ENCODE data around the gene COL11A2. TPM values are rescaled to one million over a fixed set of nuclear protein-coding genes. Genes with fewer than 3 reads are reported as not detected.

COL11A2 gene
- total RNA-seq, 1 experiment from 2014 or later, result 2.3 TPM

DNA sequence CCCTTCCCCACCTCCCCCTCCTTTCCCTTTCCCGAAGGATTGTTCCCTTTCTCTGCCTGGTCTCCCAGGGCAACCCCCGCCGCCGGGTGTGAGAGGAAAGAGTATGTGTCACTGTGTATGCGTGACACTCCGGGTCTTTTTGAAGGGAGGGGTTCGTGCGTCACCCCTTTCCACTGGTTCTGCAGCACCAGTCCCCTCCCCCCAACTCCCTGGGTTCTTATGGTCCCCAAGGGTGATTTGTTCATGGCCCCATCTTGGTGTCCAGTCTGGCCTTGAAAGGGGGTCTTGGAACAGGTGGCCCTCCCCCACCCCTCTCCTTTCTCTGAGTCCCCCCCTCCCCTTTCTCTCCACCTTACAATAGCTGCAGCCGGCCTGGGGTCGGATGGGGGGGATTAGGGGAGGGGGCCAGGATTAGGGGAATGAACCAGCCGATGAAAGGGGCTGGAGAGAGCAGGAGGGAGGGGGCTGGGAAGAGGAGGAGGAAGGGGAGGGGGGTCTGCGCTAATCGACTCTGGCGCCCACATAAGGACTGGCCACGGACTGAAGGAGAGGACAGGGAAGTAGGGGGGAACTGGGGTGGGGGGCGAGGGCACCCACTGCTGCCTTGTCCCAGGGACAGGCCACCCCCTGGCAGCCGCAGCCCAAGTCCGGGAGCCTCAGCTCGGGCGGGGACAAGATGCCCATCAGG lies 14.7 kb upstream of the COL11A2 start:
- H3K4me3 Mint-ChIP-seq, result peak overlapping the region; percentile 83 to 95
- H3K36me3 Mint-ChIP-seq (ENCODE audit: insufficient read depth in 1 of 3, low read depth in 3 of 3), result peaks cover 26 to 43% (median 34%) of the 10 kb centered on the region in 3 experiments
- peaks cover 18% of the 10 kb centered on the region for H3K23me2 ChIP-seq (ENCODE audit: insufficient read length, low read depth, low read length, poor library complexity, severe bottlenecking)
- H2BK20ac ChIP-seq (ENCODE audit: low read depth, low read length, poor library complexity, severe bottlenecking), result no peak overlapping the region
- no peak overlapping the region; a peak in 1 of 7 replicates for H3K27ac Mint-ChIP-seq
- H3K4me1 ChIP-seq (ENCODE audit: insufficient read depth, low read length), result peaks cover 6% of the 10 kb centered on the region; the same call in 1 of the 2 replicates
- no peaks in the 10 kb centered on the region; the same call in 1 of the 2 replicates for H3K79me2 ChIP-seq (ENCODE audit: insufficient read depth, low read length)
- H3K4me1 Mint-ChIP-seq, result peaks cover 38 to 46% of the 10 kb centered on the region in 2 experiments
- H3K27me3 Mint-ChIP-seq (ENCODE audit: low read depth), result peaks cover 53% of the 10 kb centered on the region
- H3K79me1 ChIP-seq (ENCODE audit: insufficient read depth, low read depth, low read length, poor library complexity, severe bottlenecking), result no peaks in the 10 kb centered on the region
- H3K4me2 ChIP-seq (ENCODE audit: insufficient read depth, insufficient read length, low read length), result peak overlapping the region; percentile 80
- H2BK12ac ChIP-seq (ENCODE audit: insufficient read length, low read depth, low read length), result no peak overlapping the region
- H3K9me3 ChIP-seq (ENCODE audit: control insufficient read depth, low read depth, low read length), result no peaks in the 10 kb centered on the region
- H4K8ac ChIP-seq (replicated peaks; ENCODE audit: insufficient read length, low read depth, low read length), result no peak overlapping the region
- peaks cover 25% of the 10 kb centered on the region; the same call in 1 of the 2 replicates for H3K27me3 ChIP-seq (ENCODE audit: insufficient read depth, low read length)
- H3K23ac ChIP-seq (ENCODE audit: insufficient read length, low read depth, low read length), result no peak overlapping the region
- H2BK15ac ChIP-seq (ENCODE audit: low read depth, low read length), result no peak overlapping the region
- H4K5ac ChIP-seq (ENCODE audit: insufficient read length, low read depth, low read length), result no peak overlapping the region
- H2AK5ac ChIP-seq (ENCODE audit: insufficient read length, low read length), result no peak overlapping the region
- H3K9ac ChIP-seq (ENCODE audit: extremely low read depth, insufficient read length, low read length), result no peak overlapping the region
- no peak overlapping the region for H3K18ac ChIP-seq (ENCODE audit: insufficient read length, low read depth, low read length)
- H3K27ac ChIP-seq (ENCODE audit: insufficient read length, low read depth, low read length), result no peak overlapping the region
- H2BK5ac ChIP-seq (ENCODE audit: insufficient read length, low read length), result no peak overlapping the region
- H3K4ac ChIP-seq (ENCODE audit: low read depth, low read length), result no peak overlapping the region
- no peak overlapping the region for H4K91ac ChIP-seq (ENCODE audit: insufficient read length, low read depth, low read length)
- no peaks in the 10 kb centered on the region; a peak in 1 of 5 replicates for H3K9me3 Mint-ChIP-seq
- no CpG with 5 or more reads among the region's 20 CpGs for WGBS (ENCODE audit: extremely low coverage, insufficient read length, low lambda C conversion rate)
- H3K56ac ChIP-seq (ENCODE audit: insufficient read length, low read depth, low read length), result no peak overlapping the region
- no peak overlapping the region for H3T11ph ChIP-seq (ENCODE audit: low read length)
- no peak for DNase-seq
- H3K14ac ChIP-seq (ENCODE audit: insufficient read depth, low read length), result no peak overlapping the region
- no peak overlapping the region for H2BK120ac ChIP-seq (ENCODE audit: low read depth, low read length, poor library complexity, severe bottlenecking)
- H2AFZ ChIP-seq (ENCODE audit: low read length), result no peak overlapping the region
- TF ChIP-seq, protein P1, sequence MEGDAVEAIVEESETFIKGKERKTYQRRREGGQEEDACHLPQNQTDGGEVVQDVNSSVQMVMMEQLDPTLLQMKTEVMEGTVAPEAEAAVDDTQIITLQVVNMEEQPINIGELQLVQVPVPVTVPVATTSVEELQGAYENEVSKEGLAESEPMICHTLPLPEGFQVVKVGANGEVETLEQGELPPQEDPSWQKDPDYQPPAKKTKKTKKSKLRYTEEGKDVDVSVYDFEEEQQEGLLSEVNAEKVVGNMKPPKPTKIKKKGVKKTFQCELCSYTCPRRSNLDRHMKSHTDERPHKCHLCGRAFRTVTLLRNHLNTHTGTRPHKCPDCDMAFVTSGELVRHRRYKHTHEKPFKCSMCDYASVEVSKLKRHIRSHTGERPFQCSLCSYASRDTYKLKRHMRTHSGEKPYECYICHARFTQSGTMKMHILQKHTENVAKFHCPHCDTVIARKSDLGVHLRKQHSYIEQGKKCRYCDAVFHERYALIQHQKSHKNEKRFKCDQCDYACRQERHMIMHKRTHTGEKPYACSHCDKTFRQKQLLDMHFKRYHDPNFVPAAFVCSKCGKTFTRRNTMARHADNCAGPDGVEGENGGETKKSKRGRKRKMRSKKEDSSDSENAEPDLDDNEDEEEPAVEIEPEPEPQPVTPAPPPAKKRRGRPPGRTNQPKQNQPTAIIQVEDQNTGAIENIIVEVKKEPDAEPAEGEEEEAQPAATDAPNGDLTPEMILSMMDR (conservative IDR thresholded peaks at IDR 0.05), result no peak
- H4K20me1 ChIP-seq (ENCODE audit: control insufficient read depth, insufficient read depth, insufficient read length), result peaks cover 3% of the 10 kb centered on the region
